Liver (tissue), 3 donors: Measurements from ENCODE around the gene TRIO.

Experiments used
- CTCF ChIP-seq: fragments of 150-350 bp; IDR thresholded peaks from 2 replicates; pipeline ENCODE4 v1.5.1; 2017; ENCODE audit warnings: improper control_type of control experiment, low read depth, low read length; ENCODE audit not compliant: missing input control
- JUND ChIP-seq, 2 donors: IDR thresholded peaks; 2 replicates each; pipeline ENCODE4 v1.6.1; 2016; ENCODE audit warnings: antibody characterized with exemption in 2 of 2
- MAX ChIP-seq: IDR thresholded peaks from 2 replicates; pipeline ENCODE4 v1.6.1; 2016; ENCODE audit warnings: antibody characterized with exemption
- REST ChIP-seq: IDR thresholded peaks from 2 replicates; pipeline ENCODE4 v1.6.1; 2016; ENCODE audit warnings: antibody characterized with exemption, mild to moderate bottlenecking
- TAF1 ChIP-seq: conservative IDR thresholded peaks from 2 replicates; pipeline ENCODE4 v1.6.1; 2016; ENCODE audit warnings: antibody characterized with exemption, mild to moderate bottlenecking
- YY1 ChIP-seq: IDR thresholded peaks from 2 replicates; pipeline ENCODE4 v1.6.1; 2016; ENCODE audit warnings: antibody characterized with exemption, mild to moderate bottlenecking
- donor health status: healthy.
- donor health status: healthy.

GRCh38 chr5:14155739-14156138, 12.6 kb downstream of the TRIO start:
- TF ChIP-seq CTCF (no peak), YY1 (no peak), MAX (no peak), JUND (IDR thresholded peaks at IDR 0.05) (no peak), REST (no peak), TAF1 (no peak)
